B cell (primary cell): Measurements from ENCODE around the gene OR2AT4. TPM values are rescaled to one million over a fixed set of nuclear protein-coding genes. Genes with fewer than 3 reads are reported as not detected.
"Not testable (repeated sequence)": the region's sequence is repeated elsewhere in the genome, so short reads cannot be mapped to it uniquely, and the experiment has no call there.

Source experiments
- ATAC-seq: fragments of 200-7000 bp; cut with Tn5 transposase; one replicate; pipeline ENCODE4 v1.10.0; 2021; ENCODE audit warnings: low read depth, mild to moderate bottlenecking, moderate number of reproducible peaks, moderate library complexity
- CTCF ChIA-PET: fragments of 350-600 bp; sonication (Branson Sonifier 250); formaldehyde crosslinking; loops from one replicate; lab custom pipeline; 2021; ENCODE audit warnings: antibody characterized with exemption, inconsistent platforms; lab: Charles Lee
- POLR2A ChIA-PET: fragments of 350-600 bp; sonication (Branson Sonifier 250); formaldehyde crosslinking; loops from one replicate; lab custom pipeline; 2021; ENCODE audit warnings: antibody characterized with exemption; lab: Charles Lee
- DNase-seq: peaks from one replicate; pipeline ENCODE4 v3.0.0; 2013
- H2AFZ ChIP-seq: 2 replicates; pipeline ENCODE4 v1.6.1; 2012; ENCODE audit warnings: mild to moderate bottlenecking, low read depth, low read length; ENCODE audit not compliant: insufficient read depth, poor library complexity, severe bottlenecking
- H3K27ac ChIP-seq, 2 donors: 1 replicate in 1 of 2; 2 replicates in 1 of 2; pipeline ENCODE4 v1.5.1; 2012 to 2013; ENCODE audit warnings: low read length in 2 of 2, mild to moderate bottlenecking in 2 of 2, moderate library complexity in 1 of 2
- H3K27me3 ChIP-seq, 4 experiments: fragments of 200-600 bp in 1 of 4; sonication (generic) in 1 of 4; replicated peaks in 1 of 4; 1 replicate in 2 of 4; 2 replicates in 2 of 4; pipeline versions ENCODE4 v1.6.1 to v1.7.0; 2013 to 2016; ENCODE audit warnings: low read length in 3 of 4, mild to moderate bottlenecking in 2 of 4, mixed read lengths in 1 of 4, moderate library complexity in 1 of 4; ENCODE audit not compliant: insufficient read depth in 4 of 4, control insufficient read depth in 3 of 4; ENCODE audit errors: control extremely low read depth in 1 of 4
- H3K36me3 ChIP-seq, 2 experiments: replicated peaks in 1 of 2; 1 replicate in 1 of 2; 2 replicates in 1 of 2; pipeline versions ENCODE4 v1.6.1 to v1.7.1; 2013; ENCODE audit warnings: low read length in 1 of 2; ENCODE audit not compliant: insufficient read depth in 2 of 2, control insufficient read depth in 1 of 2; ENCODE audit errors: control extremely low read depth in 1 of 2, extremely low read depth in 1 of 2
- H3K4me1 ChIP-seq, 2 donors: fragments of 200-600 bp in 1 of 2; sonication (generic) in 1 of 2; 1 replicate in 1 of 2; 2 replicates in 1 of 2; pipeline versions ENCODE4 v1.5.1 to v1.6.1; 2013 to 2017; ENCODE audit warnings: low read length in 2 of 2; ENCODE audit not compliant: control insufficient read depth in 2 of 2, insufficient read depth in 2 of 2
- H3K4me2 ChIP-seq: replicated peaks from 2 replicates; pipeline ENCODE3; 2012; ENCODE audit warnings: mild to moderate bottlenecking, low read depth, low read length; ENCODE audit not compliant: poor library complexity, severe bottlenecking
- H3K4me3 ChIP-seq, 5 experiments: fragments of 200-600 bp in 1 of 5; sonication (generic) in 1 of 5; 1 replicate in 3 of 5; 2 replicates in 2 of 5; pipeline versions ENCODE4 v1.5.1 to v1.7.0; 2011 to 2016; ENCODE audit warnings: low read length in 4 of 5, mild to moderate bottlenecking in 4 of 5, low read depth in 2 of 5, control low read depth in 1 of 5, moderate library complexity in 1 of 5; ENCODE audit not compliant: insufficient read depth in 1 of 5; ENCODE audit errors: control extremely low read depth in 1 of 5, extremely low read depth in 1 of 5
- H3K79me2 ChIP-seq: fragments of 200-600 bp; sonication (generic); one replicate; pipeline ENCODE4 v1.6.0; 2016; ENCODE audit warnings: low read length; ENCODE audit not compliant: control insufficient read depth, insufficient read depth
- H3K9ac ChIP-seq: fragments of 200-600 bp; sonication (generic); 2 replicates; pipeline ENCODE4 v1.6.1; 2017; ENCODE audit warnings: mild to moderate bottlenecking, low read length, moderate library complexity
- H3K9me3 ChIP-seq, 3 donors: one replicate each; pipeline versions ENCODE4 v1.6.1 to v1.7.1; 2013; ENCODE audit warnings: low read length in 2 of 3; ENCODE audit not compliant: control insufficient read depth in 2 of 3, insufficient read depth in 1 of 3; ENCODE audit errors: control extremely low read depth in 1 of 3
- H4K20me1 ChIP-seq: 2 replicates; pipeline ENCODE4 v1.6.0; 2012; ENCODE audit warnings: mild to moderate bottlenecking, low read length; ENCODE audit not compliant: insufficient read depth, control insufficient read depth, poor library complexity, severe bottlenecking
- H3K27ac Mint-ChIP-seq: one replicate; pipeline ENCODE4 v1.8.0; 2021; ENCODE audit warnings: mixed read lengths
- H3K27me3 Mint-ChIP-seq: one replicate; pipeline ENCODE4 v1.8.0; 2021; ENCODE audit warnings: mixed read lengths
- H3K4me1 Mint-ChIP-seq: one replicate; pipeline ENCODE4 v1.8.0; 2021; ENCODE audit warnings: mixed read lengths
- H3K4me3 Mint-ChIP-seq: one replicate; pipeline ENCODE4 v1.8.0; 2021; ENCODE audit warnings: mixed read lengths
- H3K9me3 Mint-ChIP-seq: one replicate; pipeline ENCODE4 v1.8.0; 2022; ENCODE audit warnings: mixed read lengths; ENCODE audit not compliant: insufficient read depth
- CTCF ChIP-seq: fragments of 200-600 bp; IDR thresholded peaks from one replicate; pipeline ENCODE4 v1.8.0; 2022; ENCODE audit warnings: antibody characterized with exemption, mild to moderate bottlenecking
- EZH2 ChIP-seq: IDR thresholded peaks from 2 replicates; pipeline ENCODE4 v1.6.1; 2012; ENCODE audit warnings: borderline replicate concordance, low read depth, mild to moderate bottlenecking, moderate library complexity, low read length; ENCODE audit not compliant: insufficient read depth, poor library complexity, severe bottlenecking
- WGBS: methylation state at CpG from one replicate; pipeline ENCODE4 v1.1.5; 2013; ENCODE audit warnings: missing lambda C conversion rate; ENCODE audit not compliant: insufficient coverage; 5-methylcytosine and 5-hydroxymethylcytosine counted together
- intact Hi-C: fragments of 100-400 bp; cut with micrococcal nuclease; formaldehyde crosslinking; loops from one replicate; pipeline ENCODE4 v1.10.0; 2022
- polyA plus RNA-seq: library from polyadenylated mRNA; depleted of rRNA; stranded (reverse); fragments of >200 nt; gene quantifications from 2 replicates; pipeline ENCODE4 v1.2.3, GENCODE V29; 2012
- total RNA-seq, 2 donors: library from RNA; stranded (reverse); fragments of 120-200 nt in 1 of 2; gene quantifications; 1 replicate in 1 of 2; 2 replicates in 1 of 2; pipeline versions ENCODE4 v1.2.3 to v1.2.4, GENCODE V29; 2013 to 2022

Gene OR2AT4
- total and polyA plus RNA-seq, 2 donors (not counting 1 experiment from before 2014, with no cell fraction given), result not detected

DNA sequence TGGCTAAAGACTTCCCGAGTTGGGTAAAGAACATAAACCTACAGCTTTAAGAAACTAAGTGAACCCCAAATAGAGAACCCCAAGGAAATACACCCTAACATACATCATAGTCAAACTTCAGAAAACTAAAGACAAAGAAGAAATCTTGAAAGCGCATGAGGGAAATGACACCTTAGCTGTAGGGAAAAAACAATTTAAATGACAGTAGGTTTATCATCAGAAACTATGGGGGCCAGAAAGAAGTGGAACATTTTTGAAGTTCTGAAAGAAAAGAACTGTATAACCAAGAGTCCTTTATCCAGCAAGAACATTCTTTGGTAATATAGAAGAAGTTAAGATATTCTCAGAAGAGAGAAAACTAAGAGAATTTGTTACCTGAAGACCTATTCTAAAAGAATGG lies 15.5 kb upstream of the OR2AT4 start:
- H3K4me1 ChIP-seq, result no peaks in the 10 kb centered on the region
- Mint-ChIP-seq H3K9me3 (peaks cover 16% of the 10 kb centered on the region), H3K27ac (no peak overlapping the region), H3K4me1 (no peaks in the 10 kb centered on the region), H3K4me3 (no peak overlapping the region), H3K27me3 (peaks cover 15% of the 10 kb centered on the region)
- H3K4me2 ChIP-seq, result no peak overlapping the region
- DNase-seq (no peak), ATAC-seq (no peak)
- peaks cover 0 to 2% (median 0%) of the 10 kb centered on the region in 4 experiments for H3K27me3 ChIP-seq
- WGBS, result 100% methylated on average over 1 of the region's 2 CpGs
- no peaks in the 10 kb centered on the region for H3K36me3 ChIP-seq
- TF ChIP-seq EZH2 (no peak), CTCF (no peak)
- no peak overlapping the region for H2AFZ ChIP-seq
- no peak overlapping the region for H3K9ac ChIP-seq
- H3K79me2 ChIP-seq, result no peaks in the 10 kb centered on the region
- H3K27ac ChIP-seq, result no peak overlapping the region
- H3K4me3 ChIP-seq, result no peak overlapping the region
- intact Hi-C loops, result no loop called here
- H4K20me1 ChIP-seq, result no peaks in the 10 kb centered on the region
- ChIA-PET POLR2A (no interaction called here), CTCF (interaction anchor here (1.0 kb wide), 1 partner anchor 34 kb away, joined by 3 read pairs; no protein-coding TSS in a partner anchor)
- H3K9me3 ChIP-seq, result peaks cover 0 to 10% (median 9%) of the 10 kb centered on the region in 3 donors

DNA sequence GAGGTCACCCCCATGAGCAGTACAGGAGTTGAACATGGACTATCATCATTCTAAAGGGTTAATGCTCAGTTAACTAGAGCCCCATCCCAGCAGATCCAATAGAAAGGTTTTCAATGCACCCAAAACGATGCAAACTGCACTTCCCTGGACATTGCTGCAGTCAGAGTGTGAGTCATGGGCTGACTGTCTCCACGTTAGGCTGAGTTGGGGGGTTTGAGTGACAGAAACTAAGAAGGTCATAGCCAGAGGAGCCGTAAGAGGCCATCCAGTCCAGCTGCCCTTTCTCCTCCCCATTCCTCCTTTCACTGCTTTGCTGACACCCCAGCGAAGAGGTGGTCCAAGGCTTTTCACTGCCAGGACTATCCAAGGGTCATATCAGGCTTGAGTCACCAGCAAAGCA lies 10.5 kb upstream of the OR2AT4 start:
- no peak overlapping the region for H3K4me2 ChIP-seq
- Mint-ChIP-seq H3K9me3 (peaks cover 4% of the 10 kb centered on the region), H3K4me1 (no peaks in the 10 kb centered on the region), H3K4me3 (no peak overlapping the region), H3K27ac (no peak overlapping the region), H3K27me3 (peaks cover 20% of the 10 kb centered on the region)
- H3K79me2 ChIP-seq, result no peaks in the 10 kb centered on the region
- 100% methylated on average over 2 of the region's 4 CpGs for WGBS
- H3K27ac ChIP-seq, result no peak overlapping the region
- ATAC-seq (no peak), DNase-seq (no peak)
- CTCF ChIA-PET, result interaction anchor here (0.9 kb wide), 1 partner anchor 33 kb away, joined by 3 read pairs; no protein-coding TSS in a partner anchor
- TF ChIP-seq CTCF (no peak), EZH2 (no peak)
- no peaks in the 10 kb centered on the region for H3K36me3 ChIP-seq
- H3K9me3 ChIP-seq, result peaks cover 0 to 4% (median 2%) of the 10 kb centered on the region in 3 donors
- H2AFZ ChIP-seq, result no peak overlapping the region
- POLR2A ChIA-PET, result no interaction called here
- no peaks in the 10 kb centered on the region for H3K4me1 ChIP-seq
- no peak overlapping the region for H3K4me3 ChIP-seq
- no peaks in the 10 kb centered on the region for H3K27me3 ChIP-seq
- H4K20me1 ChIP-seq, result no peaks in the 10 kb centered on the region
- no peak overlapping the region for H3K9ac ChIP-seq
- intact Hi-C loops, result no loop called here

DNA sequence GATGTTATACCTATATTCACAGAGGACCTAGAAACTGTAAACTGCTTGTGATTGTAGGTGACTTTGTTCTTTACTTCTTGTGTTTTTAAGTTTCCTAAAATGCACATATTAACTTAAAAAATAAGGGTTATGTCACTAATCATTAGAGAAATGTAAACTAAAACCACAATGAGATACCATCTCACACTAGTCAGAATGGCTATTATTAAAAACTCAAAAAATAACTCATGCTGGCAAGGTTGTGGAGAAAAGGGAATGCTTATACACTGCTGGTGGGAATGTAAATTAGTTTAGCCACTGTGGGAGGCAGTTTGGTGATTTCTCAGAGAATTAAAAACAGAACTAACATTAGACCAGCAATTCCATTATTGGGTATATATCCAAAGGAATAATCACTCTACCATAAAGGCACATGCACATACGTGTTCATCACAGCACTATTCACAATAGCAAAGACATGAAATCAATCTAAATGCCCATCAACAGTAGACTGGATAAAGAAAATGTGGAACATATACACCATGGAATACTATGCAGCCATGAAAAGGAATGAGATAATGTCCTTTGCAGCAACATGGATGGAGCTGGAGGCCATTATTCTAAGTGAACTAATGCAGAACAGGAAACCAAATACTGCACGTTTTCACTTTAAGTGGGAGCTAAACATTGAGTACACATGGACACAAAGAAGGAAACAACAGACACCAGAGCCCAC lies 9.4 kb upstream of the OR2AT4 start:
- CTCF ChIA-PET, result interaction anchor here (0.9 kb wide), 1 partner anchor 35 kb away, joined by 3 read pairs; no protein-coding TSS in a partner anchor
- H3K4me1 ChIP-seq, H3K36me3 ChIP-seq, H3K4me3 Mint-ChIP-seq, H3K4me3 ChIP-seq, H4K20me1 ChIP-seq, H3K79me2 ChIP-seq, H3K9me3 ChIP-seq, H3K27ac ChIP-seq, H3K4me2 ChIP-seq, H3K27me3 ChIP-seq, H3K9me3 Mint-ChIP-seq, H3K27ac Mint-ChIP-seq, DNase-seq, POLR2A ChIA-PET, intact Hi-C loops, H3K9ac ChIP-seq, ATAC-seq, H2AFZ ChIP-seq, H3K4me1 Mint-ChIP-seq: not testable (repeated sequence)
- 60% methylated on average over 1 of the region's 2 CpGs for WGBS
- peaks cover 25% of the 10 kb centered on the region for H3K27me3 Mint-ChIP-seq
